GM03348 (cell line): Measurements from ENCODE around the gene TCERG1L.

ENCODE experiments used
- DNase-seq: peaks from one replicate; pipeline ENCODE4 v3.0.0; 2012; ENCODE audit warnings: low spot score

Gene TCERG1L

DNA sequence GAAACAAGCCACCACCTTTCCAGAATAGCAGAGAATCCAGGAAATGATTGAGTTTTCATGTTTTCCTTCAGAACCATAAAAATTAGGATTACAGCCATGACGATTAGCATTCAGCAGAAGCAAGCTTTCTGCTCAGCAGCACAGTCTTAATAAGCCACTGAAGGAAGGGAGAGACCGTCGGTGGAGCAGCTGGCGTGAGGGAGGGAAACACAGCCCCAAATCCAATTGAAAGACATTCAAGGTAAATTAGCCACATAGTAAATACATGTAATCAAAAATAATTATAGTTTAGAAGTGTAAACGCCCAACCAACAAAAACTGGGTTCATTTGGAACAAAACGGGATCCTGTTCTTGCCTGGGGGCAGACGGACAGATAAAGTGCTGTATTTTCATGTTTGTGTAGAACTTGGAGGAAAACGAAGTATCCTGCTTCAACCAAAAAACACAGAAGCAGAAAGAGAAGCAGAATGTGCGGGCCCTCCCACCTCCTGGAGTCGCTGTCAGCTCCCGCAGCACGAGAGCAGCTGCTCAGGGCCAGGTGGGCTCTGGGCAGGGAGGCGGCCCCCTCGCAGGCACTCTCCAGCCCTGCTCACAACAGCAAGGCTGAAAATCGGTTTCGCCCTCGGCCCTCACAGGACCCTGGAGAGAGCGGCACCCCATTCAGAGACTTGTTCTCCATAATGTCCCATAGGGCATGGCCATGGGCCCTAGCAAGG lies 84.9 kb downstream of the TCERG1L start:
- DNase-seq: no peak

DNA sequence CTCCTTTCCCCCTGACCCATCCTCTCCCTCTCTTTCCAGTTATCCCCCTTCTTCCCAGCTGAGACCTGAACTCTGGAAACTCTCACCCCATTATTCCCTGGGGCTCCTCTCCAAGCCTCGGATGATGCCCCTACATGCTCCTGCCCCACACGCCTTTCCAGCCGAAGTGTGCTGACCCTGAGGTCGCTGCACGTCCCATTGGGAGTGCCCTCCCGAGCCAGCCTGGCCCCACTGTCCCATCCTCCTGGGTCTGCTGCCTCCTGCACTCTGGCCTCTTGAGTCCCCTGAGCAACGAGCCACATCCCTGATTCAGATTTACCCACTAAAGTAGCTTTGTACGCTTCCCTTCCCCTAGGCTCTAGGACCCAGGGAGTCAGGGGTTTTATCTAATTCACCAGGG lies 87.4 kb downstream of the TCERG1L start:
- DNase-seq: no peak

DNA sequence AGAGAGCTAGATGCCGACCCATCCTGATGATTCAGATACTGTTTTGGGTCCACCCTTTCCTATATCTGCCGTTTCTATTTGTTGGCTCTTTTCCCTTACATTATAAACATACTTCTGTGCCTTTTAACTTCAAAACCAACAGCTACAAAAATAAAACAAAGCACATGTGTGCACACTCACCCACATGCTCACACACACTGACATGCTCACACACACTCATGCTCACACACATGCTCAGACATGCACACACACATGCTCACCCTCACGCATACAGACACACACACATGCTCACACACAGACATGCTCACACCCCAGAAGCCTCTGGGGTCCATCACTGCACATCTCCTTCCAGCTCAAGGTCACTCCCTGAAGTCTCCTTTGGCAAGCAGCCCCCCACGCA lies 88.1 kb downstream of the TCERG1L start:
- DNase-seq: no peak

DNA sequence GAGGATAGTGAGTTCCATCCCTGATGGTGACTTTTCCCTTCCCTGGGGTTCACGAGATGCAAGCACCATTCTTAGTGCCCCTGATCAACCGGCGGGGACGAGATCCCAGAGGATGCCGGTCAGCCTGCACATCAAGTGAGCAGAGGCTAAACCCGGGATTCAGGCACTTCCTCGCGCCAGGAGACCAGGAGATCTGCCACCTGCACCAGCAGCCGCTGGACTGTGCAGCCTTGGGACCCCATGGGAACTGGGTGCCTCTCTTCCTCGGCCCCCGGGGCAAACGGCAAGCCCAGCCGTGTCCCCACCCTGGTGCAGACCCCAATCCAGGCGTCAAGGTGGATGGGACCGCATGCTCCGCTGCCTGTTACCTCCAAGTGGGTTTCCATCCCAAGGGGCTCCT lies 88.5 kb downstream of the TCERG1L start:
- no peak for DNase-seq

DNA sequence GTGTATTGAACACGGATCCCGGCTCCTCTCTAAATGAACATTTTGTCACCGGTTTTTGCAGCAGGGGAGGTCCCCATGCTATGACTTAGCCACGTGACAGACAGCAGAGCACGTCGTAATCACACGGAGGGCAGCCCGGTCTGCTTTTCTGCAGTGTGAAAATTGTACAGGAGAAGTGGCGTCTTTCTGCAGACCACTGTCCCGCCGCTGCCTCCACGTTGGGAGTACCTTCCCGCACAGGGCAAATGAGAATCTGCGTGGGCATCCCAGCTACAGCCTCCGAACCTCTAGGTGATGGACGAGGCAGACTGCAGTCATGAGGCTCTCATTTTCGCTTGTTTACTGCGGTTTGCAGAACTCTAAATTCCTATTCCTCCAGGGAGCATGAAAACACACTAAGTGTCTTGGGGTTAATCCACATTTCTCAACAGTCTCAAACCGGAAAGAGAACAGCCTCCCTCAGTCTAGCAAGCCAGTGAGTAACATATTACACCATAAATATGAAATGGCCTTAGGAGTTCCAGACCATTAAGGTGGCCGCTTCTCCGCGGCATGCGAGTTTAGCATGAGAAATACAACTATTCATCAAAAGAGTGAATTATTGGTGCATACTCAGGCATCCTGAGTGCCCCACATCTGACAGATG lies 89.8 kb downstream of the TCERG1L start:
- no peak for DNase-seq

DNA sequence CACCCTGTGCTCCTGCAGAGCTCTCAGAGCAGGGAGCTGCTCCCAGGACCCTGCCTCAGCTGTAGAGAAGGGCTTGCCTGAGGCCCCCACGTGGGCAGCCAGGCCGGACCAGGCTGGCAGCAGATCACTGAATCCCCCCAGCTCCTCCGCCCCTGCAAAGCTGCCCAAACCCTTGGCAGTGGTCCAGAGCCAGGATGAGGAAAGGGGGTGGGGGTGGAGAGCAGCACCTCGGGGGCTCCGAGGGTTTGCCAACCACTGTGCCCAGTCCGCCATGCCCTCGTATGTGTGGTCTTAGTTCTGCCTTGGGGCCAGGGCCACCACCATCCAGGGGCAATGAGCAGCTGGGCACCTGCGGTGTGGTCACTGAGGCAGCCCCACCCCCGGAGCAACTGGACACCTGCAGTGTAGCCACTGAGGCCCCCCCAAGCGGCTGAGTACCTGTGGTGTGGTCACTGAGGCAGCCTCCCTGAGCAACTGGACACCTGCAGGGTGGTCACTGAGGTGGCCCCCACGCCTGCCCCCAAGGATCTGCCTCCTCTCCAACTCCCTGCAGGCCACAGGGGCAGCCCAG lies 90.8 kb downstream of the TCERG1L start:
- DNase-seq: no peak

DNA sequence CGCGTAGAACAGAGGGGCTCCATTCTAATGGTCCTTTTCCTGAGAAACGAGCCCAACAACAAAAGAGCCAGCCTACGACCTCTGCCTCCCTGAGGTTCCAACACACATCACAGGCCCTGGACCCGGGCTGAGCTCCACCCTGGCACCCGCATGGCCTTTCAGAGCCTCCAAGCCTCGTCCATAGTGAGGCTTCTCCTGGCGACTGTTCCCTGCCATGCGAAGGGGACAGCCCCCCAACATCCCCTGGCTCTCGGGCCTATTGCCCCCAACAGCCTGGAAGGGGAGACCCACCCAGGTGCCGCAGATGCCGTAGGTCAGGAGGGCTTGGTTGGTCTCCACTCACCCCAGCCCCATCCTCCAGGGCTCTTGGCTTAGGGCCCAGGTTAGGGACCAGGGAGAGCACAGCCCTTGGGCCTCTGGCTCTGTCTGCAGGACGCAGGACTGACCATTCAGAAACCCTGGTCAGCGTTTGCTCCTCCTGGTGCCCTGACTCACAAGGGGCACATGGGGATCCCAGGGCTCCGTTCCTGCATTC lies 91.5 kb downstream of the TCERG1L start:
- DNase-seq: no peak

DNA sequence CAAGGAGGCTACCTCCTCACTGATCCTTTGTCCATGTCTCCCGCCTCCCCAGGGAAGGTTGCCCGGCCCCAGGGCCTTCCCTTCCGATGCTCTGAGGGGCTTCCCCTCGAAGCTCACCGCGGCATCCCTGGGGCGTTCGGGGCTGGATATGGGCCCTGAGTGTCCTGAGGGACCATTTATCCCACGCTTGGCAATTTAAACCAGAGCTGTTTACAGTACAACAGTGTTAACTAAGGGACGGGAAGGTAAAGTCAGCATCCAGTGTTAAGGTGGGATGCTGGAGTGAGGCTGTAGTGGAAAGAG lies 92.0 kb downstream of the TCERG1L start:
- DNase-seq: no peak

DNA sequence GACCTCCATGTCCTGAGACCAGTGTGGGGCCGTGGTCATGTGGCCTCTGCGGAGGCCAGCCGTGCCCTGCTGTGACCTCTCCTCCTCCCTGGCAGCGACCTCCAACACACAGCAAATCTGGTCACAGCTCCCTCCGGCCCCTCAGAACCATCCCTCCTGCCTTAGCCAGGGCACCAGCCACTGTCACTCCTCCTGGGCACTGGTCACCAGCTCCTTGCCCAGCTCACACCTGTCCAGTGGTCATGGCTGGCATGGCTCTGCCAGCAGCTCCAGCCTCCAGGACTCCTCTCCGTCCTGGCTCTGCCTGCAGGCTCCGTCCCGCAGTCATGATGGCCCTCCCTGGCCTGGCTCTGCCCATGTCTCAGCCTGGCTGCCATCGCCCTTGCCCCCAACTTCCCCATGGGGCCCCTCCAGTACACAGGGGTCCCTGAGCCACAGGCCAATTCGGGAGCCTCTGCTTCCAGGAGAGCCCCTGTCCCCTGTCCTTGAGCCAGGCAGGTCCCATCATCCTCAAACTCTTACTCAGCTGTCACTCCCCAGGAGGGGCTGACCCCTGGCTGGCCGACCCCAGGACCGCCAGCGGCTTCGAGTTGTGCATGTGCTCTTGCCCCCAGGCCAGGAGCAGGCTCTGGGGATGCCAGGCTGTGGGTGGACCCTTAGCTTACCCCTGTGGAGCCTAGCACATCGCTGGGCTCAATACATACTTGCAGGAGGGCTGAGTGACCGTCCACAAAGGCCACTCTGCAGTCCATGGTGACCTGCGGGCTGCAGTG lies 92.5 kb downstream of the TCERG1L start:
- no peak for DNase-seq

DNA sequence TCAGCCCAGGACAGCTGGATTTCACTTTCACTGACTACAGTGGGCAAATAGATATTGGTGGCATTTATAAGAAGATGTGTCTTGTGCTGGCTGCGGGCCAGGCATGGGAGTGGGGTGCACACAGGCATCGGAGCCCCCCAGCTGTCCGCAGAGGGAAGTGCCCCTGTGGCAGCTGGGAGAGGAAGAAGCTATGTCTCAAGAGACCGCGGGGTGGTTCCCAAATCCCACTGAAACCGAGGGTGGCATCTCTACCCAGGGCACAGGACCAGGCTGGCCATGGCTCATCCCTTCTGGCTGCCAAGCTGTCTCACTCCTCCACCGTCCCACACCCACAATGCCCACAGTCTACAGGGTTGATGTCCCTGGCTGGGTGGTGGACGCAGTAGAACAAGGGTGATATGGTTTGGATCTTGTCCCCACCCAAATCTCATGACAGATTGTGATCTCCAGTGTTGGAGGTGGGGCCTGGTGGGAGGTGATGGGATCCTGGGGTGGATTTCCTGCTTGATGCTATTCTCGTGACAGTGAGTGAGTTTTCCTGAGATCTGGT lies 94.8 kb downstream of the TCERG1L start:
- DNase-seq: no peak

DNA sequence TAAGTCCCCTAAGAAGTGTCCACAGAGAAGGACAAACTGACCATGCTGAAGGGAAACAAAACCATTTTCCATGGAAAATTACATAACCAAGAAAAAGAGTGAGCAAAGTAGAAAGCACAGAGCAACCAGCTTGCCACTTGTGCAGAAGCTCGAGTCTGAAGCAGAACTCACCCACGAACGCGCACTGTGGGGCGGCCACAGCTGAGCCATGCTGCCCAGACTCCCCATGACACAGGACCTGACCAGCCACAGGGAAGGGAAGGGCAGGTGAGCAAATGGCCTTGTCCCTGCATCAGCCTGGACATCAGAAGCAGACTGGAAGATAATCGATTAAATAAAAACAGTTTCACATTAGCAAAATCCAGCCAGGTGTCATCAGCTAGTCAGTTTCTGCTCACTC lies 95.7 kb downstream of the TCERG1L start:
- no peak for DNase-seq

DNA sequence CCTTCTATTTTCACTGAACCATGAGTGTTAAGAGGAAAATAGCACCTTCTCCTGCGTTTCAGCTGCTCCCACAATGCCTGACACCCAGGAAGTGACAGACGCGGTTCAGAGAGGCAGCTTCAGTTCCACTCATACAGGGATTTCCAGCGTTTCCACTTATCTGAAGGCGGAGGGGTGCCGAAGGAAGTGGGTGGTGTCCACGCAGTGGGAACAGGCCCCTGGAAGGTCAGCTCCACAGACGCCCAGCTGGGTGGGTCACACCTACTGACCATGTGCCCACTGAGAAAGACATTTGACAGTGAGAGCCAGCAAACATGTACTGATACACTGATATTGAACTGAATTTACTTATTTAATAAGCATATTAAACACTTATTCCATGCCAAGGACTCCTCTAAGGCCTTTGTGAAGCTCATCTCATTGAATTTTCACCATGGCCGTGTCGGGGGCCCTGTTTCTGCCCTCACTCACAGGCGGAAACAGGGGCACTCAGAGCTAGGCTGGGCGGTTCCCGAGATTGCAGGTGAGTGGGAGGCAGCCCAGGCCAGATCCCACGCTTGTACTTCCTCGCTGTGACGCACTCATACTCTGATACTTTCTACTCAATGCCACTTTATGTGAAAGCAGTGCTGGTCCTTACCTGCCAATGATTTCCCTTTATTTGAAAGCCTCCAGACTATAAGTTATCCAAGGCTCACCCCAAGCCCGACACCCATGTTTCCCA lies 96.8 kb downstream of the TCERG1L start:
- DNase-seq: no peak

DNA sequence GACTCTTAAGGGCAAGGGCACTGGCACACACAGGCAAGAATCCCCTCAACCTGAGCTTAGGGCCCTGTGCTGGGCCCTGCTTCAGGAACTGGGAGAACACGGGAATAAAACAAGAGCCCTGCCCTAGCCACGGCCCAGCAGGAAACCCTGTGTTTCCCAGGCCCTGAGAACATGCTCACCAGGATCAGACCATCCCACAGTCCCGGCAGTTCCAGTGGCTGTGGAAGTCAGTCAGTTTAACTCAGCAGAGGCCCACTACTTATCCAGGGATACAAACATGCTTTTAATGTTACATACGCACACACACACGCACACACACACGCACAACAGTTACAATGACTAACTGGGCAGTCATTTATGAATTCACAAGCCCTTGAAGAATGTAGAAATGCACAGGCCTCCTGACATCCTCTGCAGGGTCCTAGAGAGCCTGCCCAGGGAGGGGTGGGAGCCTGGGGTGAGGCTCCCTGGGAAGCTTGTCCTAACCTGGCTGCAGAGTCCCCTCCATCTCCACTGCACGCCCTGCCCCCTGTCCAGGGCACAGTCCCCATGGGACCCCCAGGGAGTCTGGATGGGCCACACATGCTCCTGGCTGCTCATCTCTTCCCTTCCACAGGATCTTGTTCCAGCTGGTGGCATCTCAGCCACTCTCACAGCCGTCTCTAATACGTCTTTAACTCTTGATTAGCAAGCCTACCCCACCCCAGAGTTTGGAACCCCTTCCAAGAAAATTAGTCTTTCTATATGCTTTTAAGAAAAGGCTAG lies 97.6 kb downstream of the TCERG1L start:
- no peak for DNase-seq

DNA sequence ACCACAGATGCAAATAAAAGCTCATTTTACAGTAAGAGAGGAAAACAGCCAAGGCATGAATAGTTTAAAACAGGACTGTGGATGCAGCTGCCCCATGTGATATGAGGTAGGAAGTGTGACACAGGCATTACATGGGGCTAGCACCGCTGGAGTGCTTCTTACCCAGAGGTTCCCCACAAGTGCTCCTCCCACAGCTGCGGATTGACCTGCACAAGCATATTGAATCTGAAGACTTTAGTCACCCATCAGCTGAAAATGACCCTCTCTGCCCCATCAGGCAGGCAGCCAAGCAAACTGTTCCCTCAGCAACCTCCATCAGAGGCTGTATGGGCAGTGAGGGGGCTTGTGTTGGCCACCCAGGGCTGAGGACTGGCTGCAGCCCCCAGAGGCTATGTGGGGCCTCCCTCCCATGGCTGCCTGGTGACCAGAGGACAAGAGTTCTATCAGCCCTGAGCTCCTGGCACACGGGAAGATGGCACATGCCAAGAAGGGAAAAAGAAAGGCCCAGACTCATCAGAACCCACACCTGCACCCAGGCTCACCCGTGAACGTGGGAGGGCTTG lies 98.7 kb downstream of the TCERG1L start:
- no peak for DNase-seq

DNA sequence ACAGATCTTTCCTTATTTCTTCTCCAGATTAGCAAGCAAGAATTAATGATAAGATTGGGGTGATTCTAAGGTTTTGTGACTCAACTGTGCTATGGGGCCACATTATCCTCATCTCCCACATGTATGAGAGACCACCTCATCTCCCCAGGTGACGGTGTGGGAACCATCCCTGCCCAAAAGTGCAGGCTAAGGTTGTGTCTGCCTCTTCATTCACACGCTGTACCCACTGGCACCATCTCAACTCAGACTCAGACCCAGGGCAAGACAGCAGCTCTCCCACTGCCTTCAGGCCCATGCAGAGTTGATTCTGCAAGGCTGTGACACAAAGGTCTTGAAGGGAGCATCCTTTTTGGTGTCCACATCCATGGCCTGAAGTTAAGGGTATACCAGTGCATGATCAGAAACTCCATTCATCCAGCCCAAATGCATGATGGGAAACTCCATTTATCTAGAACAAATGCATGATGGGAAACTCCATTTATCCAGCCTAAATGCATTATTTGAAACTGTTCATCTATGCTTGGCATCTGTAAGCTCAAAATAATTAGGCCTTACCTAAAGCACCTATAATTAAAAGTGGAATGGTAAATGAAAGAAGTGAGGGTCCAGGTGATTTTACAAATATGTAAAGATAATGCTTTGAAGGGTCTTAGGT lies 99.4 kb downstream of the TCERG1L start:
- no peak for DNase-seq

DNA sequence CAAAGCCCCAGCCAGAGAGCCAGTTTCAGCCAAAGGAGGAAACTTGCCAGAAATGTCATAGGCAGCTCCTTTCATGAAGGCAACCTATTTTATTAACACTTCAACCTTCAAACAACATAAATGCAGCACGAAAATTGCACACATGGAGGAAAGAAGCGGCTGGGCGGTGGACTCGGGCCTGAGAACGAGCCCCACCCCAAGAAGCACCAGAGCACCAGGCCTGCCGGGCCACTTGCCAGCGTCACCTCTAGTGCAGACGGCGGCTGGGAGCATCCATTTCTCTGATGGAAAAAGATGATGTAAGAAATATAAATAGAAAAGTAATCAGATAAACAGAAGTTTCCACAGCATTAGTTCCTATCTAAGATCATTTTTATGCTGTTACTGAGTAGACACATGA lies 100.0 kb downstream of the TCERG1L start:
- no peak for DNase-seq

DNA sequence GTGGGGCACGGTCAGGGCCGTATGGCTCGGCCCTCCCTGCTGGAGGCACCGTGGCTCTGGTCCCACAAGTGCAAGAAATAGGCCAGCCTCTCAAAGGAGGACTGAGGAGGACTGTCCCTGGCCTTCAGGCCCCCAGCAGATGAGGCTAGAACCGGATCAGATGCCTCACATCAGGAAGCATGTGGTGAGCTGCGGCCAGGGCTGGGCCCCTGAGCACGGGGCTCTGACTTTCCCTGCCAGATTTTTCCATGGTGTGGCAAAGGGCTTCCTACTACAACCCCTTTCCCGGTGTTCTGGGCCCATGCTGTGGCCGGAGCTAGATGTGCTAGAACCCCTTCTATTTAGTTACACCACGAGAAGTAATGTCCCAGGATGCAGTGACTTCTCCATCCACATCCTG lies 100.4 kb downstream of the TCERG1L start:
- no peak for DNase-seq

DNA sequence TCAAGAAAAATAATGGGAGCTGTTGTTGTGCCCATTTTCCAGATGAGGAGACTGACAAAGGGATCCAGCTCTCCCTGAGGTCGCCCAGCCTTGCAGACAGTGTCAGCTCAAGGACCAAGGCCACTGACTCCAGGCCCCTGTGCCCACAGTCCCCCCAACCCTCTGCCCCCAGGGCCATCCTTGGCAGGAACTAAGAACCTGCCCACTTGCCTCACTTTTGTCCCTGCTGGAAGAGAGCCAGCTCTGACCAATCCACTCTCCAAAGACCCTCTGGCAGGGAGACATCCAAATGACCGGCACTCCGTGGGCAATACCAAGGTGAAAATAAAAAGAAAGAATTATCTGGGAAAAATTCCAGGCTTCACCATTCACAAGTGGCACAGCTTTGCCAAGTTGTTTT lies 101.3 kb downstream of the TCERG1L start:
- DNase-seq: no peak

DNA sequence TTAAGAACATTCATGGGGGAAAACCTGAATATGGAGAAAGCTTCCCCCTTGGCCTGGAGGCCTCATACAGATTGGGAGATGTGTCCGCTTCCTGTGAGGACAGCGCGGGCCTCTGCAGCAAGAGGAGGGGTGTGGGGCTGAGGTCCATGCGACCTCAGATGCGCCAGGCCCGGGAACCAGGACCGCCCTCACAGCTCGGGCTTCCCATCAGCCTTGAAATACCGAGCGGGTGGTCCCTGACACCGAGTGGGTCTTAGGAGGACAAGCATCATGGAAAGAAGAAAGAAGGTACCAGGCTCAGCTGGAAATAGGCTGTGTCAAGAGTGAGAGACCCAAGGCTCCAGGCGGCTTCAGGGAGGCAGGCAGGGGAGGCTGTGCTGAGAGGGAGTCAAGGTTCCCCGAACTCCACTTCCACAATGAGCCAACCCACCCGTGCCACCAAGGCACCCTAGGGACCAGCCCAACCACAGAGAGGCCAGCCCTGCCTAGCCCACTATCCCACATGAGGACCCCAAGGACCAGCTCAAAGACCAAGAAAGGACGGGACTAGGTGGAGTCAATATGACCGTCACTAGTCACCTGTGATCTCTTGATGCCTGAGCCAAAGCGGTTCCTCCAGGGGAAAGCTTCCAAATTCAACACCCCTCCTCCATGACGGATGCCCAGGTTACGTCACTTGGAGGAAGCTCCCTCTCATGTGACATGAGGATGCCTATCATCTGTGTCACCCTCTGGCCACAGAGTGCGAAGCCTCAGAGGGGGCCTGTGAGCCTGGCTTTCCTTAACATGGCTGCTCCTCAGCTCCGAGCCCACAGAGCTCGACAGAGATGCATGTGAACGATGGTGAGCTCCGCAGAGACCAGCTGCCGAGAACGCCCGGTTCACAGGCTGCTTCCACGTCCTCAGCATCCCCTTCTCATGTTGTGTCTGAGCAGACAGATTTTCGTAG lies 103.7 kb downstream of the TCERG1L start:
- no peak for DNase-seq
